CD14-positive monocyte (primary cell): ENCODE results near the gene NXT1. TPM values are rescaled to one million over a fixed set of nuclear protein-coding genes. Genes with fewer than 3 reads are reported as not detected.
A peak's percentile ranks its signal among the peaks of the same experiment; 100 is the strongest.

Experiments
- DNase-seq, 3 donors: peaks; one replicate each; pipeline ENCODE4 v3.0.0-alpha.2; 2011 to 2022
- H2AFZ ChIP-seq: 2 replicates; pipeline ENCODE4 v1.6.0; 2012; ENCODE audit warnings: mild to moderate bottlenecking, low read depth, low read length, inconsistent platforms; ENCODE audit not compliant: insufficient read depth, poor library complexity, severe bottlenecking
- H3K27ac ChIP-seq, 2 donors: 1 replicate in 1 of 2; 2 replicates in 1 of 2; pipeline ENCODE4 v1.5.1; 2012 to 2013; ENCODE audit warnings: low read length in 2 of 2, control low read depth in 1 of 2, inconsistent platforms in 1 of 2, low read depth in 1 of 2, mild to moderate bottlenecking in 1 of 2
- H3K27me3 ChIP-seq, 2 donors: one replicate each; pipeline versions ENCODE4 v1.6.0 to v1.6.1; 2011 to 2013; ENCODE audit warnings: low read length in 2 of 2; ENCODE audit not compliant: control insufficient read depth in 2 of 2, insufficient read depth in 2 of 2
- H3K36me3 ChIP-seq, 2 donors: replicated peaks in 1 of 2; 1 replicate in 1 of 2; 2 replicates in 1 of 2; pipeline versions ENCODE4 v1.5.1 to v1.6.1; 2012 to 2013; ENCODE audit warnings: low read length in 2 of 2, control low read depth in 1 of 2, inconsistent platforms in 1 of 2, mild to moderate bottlenecking in 1 of 2; ENCODE audit not compliant: insufficient read depth in 2 of 2, control insufficient read depth in 1 of 2
- H3K4me1 ChIP-seq, 2 donors: 1 replicate in 1 of 2; 2 replicates in 1 of 2; pipeline versions ENCODE4 v1.5.1 to v1.6.1; 2012 to 2013; ENCODE audit warnings: low read length in 2 of 2, control low read depth in 1 of 2, inconsistent platforms in 1 of 2, mild to moderate bottlenecking in 1 of 2, moderate library complexity in 1 of 2; ENCODE audit not compliant: insufficient read depth in 2 of 2, control insufficient read depth in 1 of 2
- H3K4me2 ChIP-seq: replicated peaks from 2 replicates; pipeline ENCODE3; 2012; ENCODE audit warnings: low read length, moderate library complexity, mild to moderate bottlenecking; ENCODE audit not compliant: poor library complexity, severe bottlenecking; ENCODE audit errors: extremely low read depth
- H3K4me3 ChIP-seq, 3 experiments: fragments of 200-600 bp in 1 of 3; sonication (generic) in 1 of 3; replicated peaks in 1 of 3; 1 replicate in 2 of 3; 2 replicates in 1 of 3; pipeline ENCODE4 v1.5.1; 2011 to 2013; ENCODE audit warnings: low read length in 3 of 3, mild to moderate bottlenecking in 3 of 3, control low read depth in 2 of 3, low read depth in 2 of 3, inconsistent platforms in 1 of 3, moderate library complexity in 1 of 3
- H3K79me2 ChIP-seq: 2 replicates; pipeline ENCODE4 v1.6.0; 2012; ENCODE audit warnings: mild to moderate bottlenecking, control low read depth, inconsistent platforms, low read length, moderate library complexity; ENCODE audit not compliant: insufficient read depth
- H3K9ac ChIP-seq: 2 replicates; pipeline ENCODE4 v1.6.0; 2017; ENCODE audit warnings: low read length, mild to moderate bottlenecking; ENCODE audit not compliant: insufficient read depth, poor library complexity, severe bottlenecking
- H3K9me3 ChIP-seq, 2 donors: replicated peaks in 1 of 2; 1 replicate in 1 of 2; 2 replicates in 1 of 2; pipeline versions ENCODE4 v1.5.1 to v1.6.1; 2012 to 2013; ENCODE audit warnings: low read length in 2 of 2, control low read depth in 1 of 2; ENCODE audit not compliant: control insufficient read depth in 1 of 2, insufficient read depth in 1 of 2
- H4K20me1 ChIP-seq: 2 replicates; pipeline ENCODE4 v1.6.0; 2012; ENCODE audit warnings: mild to moderate bottlenecking, low read length, control low read depth, moderate library complexity; ENCODE audit not compliant: insufficient read depth
- H3K27ac Mint-ChIP-seq, 7 donors: one replicate each; pipeline ENCODE4 v1.8.0; 2020; ENCODE audit warnings: mild to moderate bottlenecking in 7 of 7, mixed read lengths in 7 of 7, moderate library complexity in 6 of 7, inconsistent platforms in 2 of 7
- H3K27me3 Mint-ChIP-seq, 3 donors: one replicate each; pipeline ENCODE4 v1.8.0; 2021 to 2022; ENCODE audit warnings: low read depth in 3 of 3, mild to moderate bottlenecking in 3 of 3, mixed read lengths in 3 of 3, moderate library complexity in 3 of 3, inconsistent platforms in 1 of 3
- H3K36me3 Mint-ChIP-seq, 2 donors: one replicate each; pipeline ENCODE4 v1.8.0; 2020; ENCODE audit warnings: mixed read lengths in 2 of 2, inconsistent platforms in 1 of 2, mild to moderate bottlenecking in 1 of 2
- H3K4me1 Mint-ChIP-seq: one replicate; pipeline ENCODE4 v1.8.0; 2020; ENCODE audit warnings: mild to moderate bottlenecking, mixed read lengths
- H3K4me3 Mint-ChIP-seq, 2 donors: one replicate each; pipeline ENCODE4 v1.8.0; 2020; ENCODE audit warnings: mild to moderate bottlenecking in 2 of 2, mixed read lengths in 2 of 2, moderate library complexity in 1 of 2
- H3K9me3 Mint-ChIP-seq, 7 donors: one replicate each; pipeline ENCODE4 v1.8.0; 2020 to 2022; ENCODE audit warnings: mixed read lengths in 7 of 7, mild to moderate bottlenecking in 6 of 7, moderate library complexity in 6 of 7, inconsistent platforms in 2 of 7
- CTCF ChIP-seq: fragments of 200-600 bp; IDR thresholded peaks from one replicate; pipeline ENCODE4 v1.8.0; 2022; ENCODE audit warnings: antibody characterized with exemption, mild to moderate bottlenecking
- WGBS: methylation state at CpG from one replicate; pipeline ENCODE4 v1.1.5; 2013; ENCODE audit warnings: missing lambda C conversion rate; ENCODE audit not compliant: insufficient coverage; 5-methylcytosine and 5-hydroxymethylcytosine counted together
- intact Hi-C, 2 donors: fragments of 100-400 bp; cut with micrococcal nuclease; formaldehyde crosslinking; loops; one replicate each; pipeline versions ENCODE4 v1.15.0 to v1.15.1; 2023
- polyA plus RNA-seq, 3 donors: library from polyadenylated mRNA; depleted of rRNA in 1 of 3; unstranded in 2 of 3; stranded (reverse) in 1 of 3; fragments of 300-500 nt in 2 of 3; fragments of >200 nt in 1 of 3; fragmentation: Illumina TruSeq in 2 of 3; gene quantifications; 1 replicate in 2 of 3; 2 replicates in 1 of 3; pipeline ENCODE4 v1.2.3, GENCODE V29; 2012 to 2021

Gene NXT1
- polyA plus RNA-seq, 3 donors, result 37.8 to 140 (median 39.4) TPM

GRCh38 chr20:23393996-23394775, 43.6 kb downstream of the NXT1 start:
- Histone ChIP-seq H3K27ac (no peak overlapping the region), H3K4me1 (peaks cover 8 to 10% of the 10 kb centered on the region in 2 donors), H3K9me3 (no peaks in the 10 kb centered on the region), H3K36me3 (peaks cover 33 to 81% of the 10 kb centered on the region in 2 donors), H3K9ac (no peak overlapping the region), H3K4me2 (no peak overlapping the region), H3K79me2 (no peaks in the 10 kb centered on the region), H4K20me1 (peaks cover 3% of the 10 kb centered on the region), H3K27me3 (no peaks in the 10 kb centered on the region), H3K4me3 (no peak overlapping the region), H2AFZ (no peak overlapping the region)
- TF ChIP-seq CTCF, result no peak
- Mint-ChIP-seq H3K4me3 (no peak overlapping the region), H3K4me1 (peaks cover 7% of the 10 kb centered on the region), H3K27ac (peak overlapping the region in 2 of 7 donors; percentile 58 to 65), H3K27me3 (no peaks in the 10 kb centered on the region), H3K9me3 (no peaks in the 10 kb centered on the region), H3K36me3 (peaks cover 66% of the 10 kb centered on the region in 2 donors)
- no peak for DNase-seq
- intact Hi-C loops, result no loop called here
- 98% methylated on average over 4 of the region's 4 CpGs for WGBS

GRCh38 chr20:23396950-23397627, 46.5 kb downstream of the NXT1 start:
- intact Hi-C loops, result no loop called here
- no peaks in the 10 kb centered on the region for H3K9me3 Mint-ChIP-seq
- Histone ChIP-seq H4K20me1 (peaks cover 3% of the 10 kb centered on the region), H3K79me2 (no peaks in the 10 kb centered on the region), H3K4me1 (peaks cover 8 to 10% of the 10 kb centered on the region in 2 donors), H3K4me3 (no peak overlapping the region), H3K27ac (no peak overlapping the region), H3K4me2 (no peak overlapping the region), H3K27me3 (no peaks in the 10 kb centered on the region), H2AFZ (no peak overlapping the region), H3K36me3 (peaks cover 31 to 72% of the 10 kb centered on the region in 2 donors), H3K9ac (no peak overlapping the region), H3K9me3 (no peaks in the 10 kb centered on the region)
- DNase-seq, result no peak
- 100% methylated on average over 4 of the region's 6 CpGs for WGBS
- peaks cover 0 to 3% (median 0%) of the 10 kb centered on the region in 3 donors for H3K27me3 Mint-ChIP-seq
- no peak overlapping the region for H3K27ac Mint-ChIP-seq
- no peak for TF ChIP-seq CTCF
- peaks cover 66 to 71% of the 10 kb centered on the region in 2 donors for H3K36me3 Mint-ChIP-seq
- H3K4me3 Mint-ChIP-seq, result no peak overlapping the region
- peaks cover 7% of the 10 kb centered on the region for H3K4me1 Mint-ChIP-seq
